MM.1S (cell line): Measurements from ENCODE around the gene EXOC2.

ENCODE experiments used
- DNase-seq: peaks from one replicate; pipeline ENCODE4 v3.0.0-alpha.2; 2015
- H2AFZ ChIP-seq: fragments of 300-600 bp; sonication (generic); 2 replicates; pipeline ENCODE4 v1.6.0; 2016; ENCODE audit warnings: antibody characterized with exemption, low read length
- H3F3A ChIP-seq: fragments of 300-600 bp; sonication (generic); 2 replicates; pipeline ENCODE4 v1.6.1; 2016; ENCODE audit warnings: mild to moderate bottlenecking, antibody characterized with exemption, low read length, moderate library complexity, mixed read lengths; ENCODE audit not compliant: insufficient read depth
- H3K27ac ChIP-seq: fragments of 300-600 bp; sonication (generic); 2 replicates; pipeline ENCODE4 v1.5.1; 2016; ENCODE audit warnings: mild to moderate bottlenecking, low read length
- H3K27me3 ChIP-seq: fragments of 300-600 bp; sonication (generic); replicated peaks from 2 replicates; pipeline ENCODE4 v1.6.0; 2016; ENCODE audit warnings: low read length; ENCODE audit not compliant: insufficient read depth
- H3K36me3 ChIP-seq: fragments of 300-600 bp; sonication (generic); replicated peaks from 2 replicates; pipeline ENCODE4 v1.6.1; 2016; ENCODE audit warnings: mild to moderate bottlenecking, low read length, mixed read lengths; ENCODE audit not compliant: insufficient read depth
- H3K4me1 ChIP-seq: fragments of 300-600 bp; sonication (generic); 2 replicates; pipeline ENCODE4 v1.6.1; 2016; ENCODE audit warnings: low read length, mixed read lengths
- H3K4me2 ChIP-seq: fragments of 300-600 bp; sonication (generic); 2 replicates; pipeline ENCODE4 v1.6.0; 2016; ENCODE audit warnings: low read depth, low read length
- H3K4me3 ChIP-seq: fragments of 300-600 bp; sonication (generic); 2 replicates; pipeline ENCODE4 v1.5.1; 2016; ENCODE audit warnings: low read length, mixed read lengths
- H3K79me2 ChIP-seq: fragments of 300-600 bp; sonication (generic); 2 replicates; pipeline ENCODE4 v1.6.1; 2016; ENCODE audit warnings: mixed run types, low read length, mixed read lengths
- H3K9ac ChIP-seq: fragments of 300-600 bp; sonication (generic); 2 replicates; pipeline ENCODE4 v1.6.1; 2016; ENCODE audit warnings: low read length, mixed read lengths
- H3K9me2 ChIP-seq: fragments of 300-600 bp; sonication (generic); replicated peaks from 2 replicates; pipeline ENCODE4 v1.6.1; 2016; ENCODE audit warnings: mild to moderate bottlenecking, low read length, mixed read lengths; ENCODE audit not compliant: insufficient read depth
- H3K9me3 ChIP-seq: fragments of 300-600 bp; sonication (generic); replicated peaks from 2 replicates; pipeline ENCODE4 v1.6.1; 2016; ENCODE audit warnings: mild to moderate bottlenecking, low read length, mixed read lengths; ENCODE audit not compliant: insufficient read depth
- H4K20me1 ChIP-seq: fragments of 300-600 bp; sonication (generic); 2 replicates; pipeline ENCODE4 v1.6.1; 2016; ENCODE audit warnings: mild to moderate bottlenecking, low read length, moderate library complexity, mixed read lengths; ENCODE audit not compliant: insufficient read depth
- EZH2 ChIP-seq: fragments of 300-600 bp; sonication (generic); optimal IDR thresholded peaks from 2 replicates; pipeline ENCODE3; 2017; ENCODE audit warnings: low read depth, mild to moderate bottlenecking, antibody characterized with exemption, low read length, mixed read lengths
- EZH2phosphoT487 ChIP-seq: fragments of 300-600 bp; sonication (generic); IDR thresholded peaks from 2 replicates; pipeline ENCODE4 v1.6.1; 2018; ENCODE audit warnings: antibody characterized with exemption, low read length
- TF ChIP-seq, protein P1 (sequence below): fragments of 300-600 bp; sonication (generic); IDR thresholded peaks from 2 replicates; pipeline ENCODE4 v1.5.1; 2016; ENCODE audit warnings: antibody characterized with exemption, low read length, mixed read lengths

Gene EXOC2

DNA sequence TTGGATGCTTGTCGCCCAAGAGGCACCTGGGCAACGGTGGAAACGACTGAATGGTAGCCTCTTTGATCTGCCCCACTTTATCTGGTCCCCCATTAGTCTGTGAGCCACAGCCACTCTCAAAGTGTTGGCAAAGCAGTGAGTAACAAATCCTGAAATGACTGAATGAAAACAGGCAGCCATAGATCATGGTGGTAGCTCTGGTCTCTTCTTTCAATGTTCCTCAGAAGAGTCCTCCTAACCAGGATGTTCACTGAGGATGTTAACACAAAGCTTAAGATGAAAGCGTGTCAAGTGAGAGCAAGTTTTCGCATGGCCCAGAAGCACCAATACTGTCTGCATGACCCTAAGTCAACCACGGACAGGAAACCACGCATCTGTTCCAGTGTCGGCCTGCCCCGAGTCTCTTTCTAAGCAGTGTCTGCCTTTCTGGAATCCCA lies 194.1 kb downstream of the EXOC2 start:
- no peaks in the 10 kb centered on the region for H3F3A ChIP-seq
- no peaks in the 10 kb centered on the region for H4K20me1 ChIP-seq
- no peaks in the 10 kb centered on the region for H3K79me2 ChIP-seq
- no peak overlapping the region for H2AFZ ChIP-seq
- H3K9me2 ChIP-seq: no peaks in the 10 kb centered on the region
- no peaks in the 10 kb centered on the region for H3K27me3 ChIP-seq
- H3K4me1 ChIP-seq: 0 out of 2 replicates have a peak, but pooled peaks cover 9% of the 10 kb centered on the region
- no peak for DNase-seq
- no peaks in the 10 kb centered on the region for H3K9me3 ChIP-seq
- no peak overlapping the region for H3K4me3 ChIP-seq
- no peak overlapping the region for H3K9ac ChIP-seq
- H3K27ac ChIP-seq: no peak overlapping the region
- H3K4me2 ChIP-seq: no peak overlapping the region
- TF ChIP-seq EZH2phosphoT487 (no peak), EZH2 (no peak)
- TF ChIP-seq, protein P1, sequence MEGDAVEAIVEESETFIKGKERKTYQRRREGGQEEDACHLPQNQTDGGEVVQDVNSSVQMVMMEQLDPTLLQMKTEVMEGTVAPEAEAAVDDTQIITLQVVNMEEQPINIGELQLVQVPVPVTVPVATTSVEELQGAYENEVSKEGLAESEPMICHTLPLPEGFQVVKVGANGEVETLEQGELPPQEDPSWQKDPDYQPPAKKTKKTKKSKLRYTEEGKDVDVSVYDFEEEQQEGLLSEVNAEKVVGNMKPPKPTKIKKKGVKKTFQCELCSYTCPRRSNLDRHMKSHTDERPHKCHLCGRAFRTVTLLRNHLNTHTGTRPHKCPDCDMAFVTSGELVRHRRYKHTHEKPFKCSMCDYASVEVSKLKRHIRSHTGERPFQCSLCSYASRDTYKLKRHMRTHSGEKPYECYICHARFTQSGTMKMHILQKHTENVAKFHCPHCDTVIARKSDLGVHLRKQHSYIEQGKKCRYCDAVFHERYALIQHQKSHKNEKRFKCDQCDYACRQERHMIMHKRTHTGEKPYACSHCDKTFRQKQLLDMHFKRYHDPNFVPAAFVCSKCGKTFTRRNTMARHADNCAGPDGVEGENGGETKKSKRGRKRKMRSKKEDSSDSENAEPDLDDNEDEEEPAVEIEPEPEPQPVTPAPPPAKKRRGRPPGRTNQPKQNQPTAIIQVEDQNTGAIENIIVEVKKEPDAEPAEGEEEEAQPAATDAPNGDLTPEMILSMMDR: no peak
- no peaks in the 10 kb centered on the region for H3K36me3 ChIP-seq

DNA sequence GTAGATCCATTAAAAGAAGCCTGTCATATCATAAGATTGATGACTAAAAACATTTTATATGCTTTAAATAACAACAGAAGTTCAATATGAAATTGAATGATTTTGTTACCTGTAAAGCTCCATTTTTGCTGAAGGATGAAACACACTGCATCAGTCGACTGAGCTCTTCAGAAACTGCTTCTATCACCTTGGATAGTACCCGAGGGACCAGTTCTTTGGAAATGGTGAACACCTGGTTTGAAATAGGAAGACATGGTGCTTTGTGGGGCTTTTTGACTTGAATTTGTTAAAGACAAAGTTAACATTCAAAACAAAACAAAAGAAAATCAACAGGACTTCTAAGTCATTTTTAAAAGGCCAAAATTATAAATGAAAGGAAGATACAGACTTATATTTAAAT lies 195.7 kb downstream of the EXOC2 start:
- H3K27ac ChIP-seq: no peak overlapping the region
- no peaks in the 10 kb centered on the region for H3K79me2 ChIP-seq
- H3K4me2 ChIP-seq: no peak overlapping the region
- DNase-seq: no peak
- H3K36me3 ChIP-seq: no peaks in the 10 kb centered on the region
- H3K9me3 ChIP-seq: no peaks in the 10 kb centered on the region
- no peaks in the 10 kb centered on the region for H3K27me3 ChIP-seq
- H4K20me1 ChIP-seq: no peaks in the 10 kb centered on the region
- H3K9ac ChIP-seq: no peak overlapping the region
- H3K4me3 ChIP-seq: no peak overlapping the region
- H3K4me1 ChIP-seq: 0 out of 2 replicates have a peak, but pooled peaks cover 9% of the 10 kb centered on the region
- no peaks in the 10 kb centered on the region for H3K9me2 ChIP-seq
- H2AFZ ChIP-seq: no peak overlapping the region
- H3F3A ChIP-seq: no peaks in the 10 kb centered on the region
- TF ChIP-seq, protein P1: no peak
- no peak for TF ChIP-seq EZH2
- TF ChIP-seq EZH2phosphoT487: no peak

DNA sequence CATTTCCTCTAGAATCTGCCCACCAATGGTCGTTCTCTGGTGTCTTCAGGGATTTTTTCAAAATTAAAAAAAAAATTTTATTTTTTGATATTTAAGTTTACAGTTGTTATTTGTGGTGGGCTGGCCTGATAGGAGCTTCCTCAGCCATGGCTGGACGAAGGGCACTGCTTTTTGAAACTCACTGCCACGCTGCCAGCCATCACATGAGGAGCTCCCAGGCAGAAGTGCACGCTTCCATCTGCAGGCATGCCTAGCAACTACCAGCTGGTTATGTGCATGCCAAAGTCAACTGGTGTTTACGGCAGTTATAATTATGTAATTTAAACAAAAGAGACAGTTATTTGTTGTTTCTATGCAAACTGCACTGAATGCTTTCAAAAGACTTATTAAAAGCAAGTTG lies 196.3 kb downstream of the EXOC2 start:
- no peaks in the 10 kb centered on the region for H4K20me1 ChIP-seq
- no peak for TF ChIP-seq EZH2phosphoT487
- no peak for TF ChIP-seq EZH2
- TF ChIP-seq, protein P1: no peak
- no peaks in the 10 kb centered on the region for H3K9me2 ChIP-seq
- H3K79me2 ChIP-seq: no peaks in the 10 kb centered on the region
- H3K27ac ChIP-seq: no peak overlapping the region
- no peak overlapping the region for H3K9ac ChIP-seq
- no peaks in the 10 kb centered on the region for H3K36me3 ChIP-seq
- no peak overlapping the region for H3K4me3 ChIP-seq
- 0 out of 2 replicates have a peak, but pooled peaks cover 9% of the 10 kb centered on the region for H3K4me1 ChIP-seq
- no peaks in the 10 kb centered on the region for H3F3A ChIP-seq
- no peaks in the 10 kb centered on the region for H3K27me3 ChIP-seq
- no peak overlapping the region for H2AFZ ChIP-seq
- no peaks in the 10 kb centered on the region for H3K9me3 ChIP-seq
- DNase-seq: no peak
- no peak overlapping the region for H3K4me2 ChIP-seq

DNA sequence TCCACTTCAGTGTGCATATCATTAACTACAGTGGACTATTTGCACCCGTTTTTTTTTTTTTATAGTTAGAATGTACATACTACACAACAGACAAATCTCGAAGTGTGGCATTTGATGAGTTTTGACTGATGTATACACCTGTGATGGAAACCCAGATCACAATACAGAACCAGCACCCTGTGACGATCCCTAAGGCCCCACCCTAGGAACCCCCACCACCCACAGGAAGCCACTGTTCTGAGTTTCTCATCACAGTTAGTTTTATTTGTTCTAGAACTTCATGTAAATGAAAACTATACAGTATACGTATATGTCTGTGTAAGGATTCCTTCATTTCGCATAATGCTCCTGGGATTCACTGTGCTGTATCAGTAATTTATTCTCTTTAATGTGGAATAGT lies 198.5 kb downstream of the EXOC2 start:
- no peak overlapping the region for H3K4me3 ChIP-seq
- no peaks in the 10 kb centered on the region for H3F3A ChIP-seq
- no peak for TF ChIP-seq EZH2phosphoT487
- TF ChIP-seq, protein P1: no peak
- no peak for TF ChIP-seq EZH2
- no peak for DNase-seq
- H3K4me2 ChIP-seq: no peak overlapping the region
- H2AFZ ChIP-seq: no peak overlapping the region
- no peaks in the 10 kb centered on the region for H4K20me1 ChIP-seq
- no peaks in the 10 kb centered on the region for H3K9me2 ChIP-seq
- H3K36me3 ChIP-seq: no peaks in the 10 kb centered on the region
- H3K9me3 ChIP-seq: no peaks in the 10 kb centered on the region
- no peak overlapping the region for H3K9ac ChIP-seq
- H3K27me3 ChIP-seq: no peaks in the 10 kb centered on the region
- H3K4me1 ChIP-seq: no peaks in the 10 kb centered on the region
- H3K27ac ChIP-seq: no peak overlapping the region
- H3K79me2 ChIP-seq: no peaks in the 10 kb centered on the region
